Measurements from ENCODE around the gene KMT2D. TPM values are rescaled to one million over a fixed set of nuclear protein-coding genes. Genes with fewer than 3 reads are reported as not detected.
A peak's percentile ranks its signal among the peaks of the same experiment; 100 is the strongest.

KMT2D gene
- total RNA-seq, 1 experiment from 2014 or later: 30.1 TPM

- Histone ChIP-seq H3K4me3 (peak overlapping the region; percentile 51), H3K4me1 (peaks cover 10% of the 10 kb centered on the region), H3K27ac (no peak overlapping the region), H3K9me3 (replicated peaks) (no peaks in the 10 kb centered on the region), H3K36me3 (no peaks in the 10 kb centered on the region), H3K27me3 (no peaks in the 10 kb centered on the region)
- peak; percentile 83 to 90 for DNase-seq
These were observed 31.7 kb upstream of the KMT2D start for GRCh38 chr12:49092086-49092815.

DNA sequence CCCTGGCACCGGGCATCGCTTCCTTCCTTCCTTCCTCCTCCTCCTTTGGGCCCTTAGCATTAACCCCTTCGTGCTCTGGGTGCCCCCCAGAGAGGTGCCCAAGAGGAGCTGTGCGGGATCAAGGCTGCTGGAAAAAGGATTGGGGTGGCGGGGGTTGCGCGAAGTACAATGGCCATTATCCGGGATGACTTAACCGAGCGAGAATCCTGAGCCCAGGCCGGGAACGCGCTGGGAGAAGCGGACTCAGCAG, 31.2 kb upstream of the KMT2D start:
- H3K27me3 ChIP-seq: no peaks in the 10 kb centered on the region
- no peaks in the 10 kb centered on the region for H3K9me3 ChIP-seq (replicated peaks)
- H3K4me3 ChIP-seq: peak overlapping the region; percentile 51
- DNase-seq: no peak
- H3K27ac ChIP-seq: no peak overlapping the region
- H3K4me1 ChIP-seq: peaks cover 10% of the 10 kb centered on the region
- H3K36me3 ChIP-seq: no peaks in the 10 kb centered on the region

GRCh38 chr12:49091056-49091835, 30.7 kb upstream of the KMT2D start:
- Histone ChIP-seq H3K9me3 (replicated peaks) (no peaks in the 10 kb centered on the region), H3K4me1 (peaks cover 10% of the 10 kb centered on the region), H3K4me3 (peak overlapping the region; percentile 51), H3K36me3 (no peaks in the 10 kb centered on the region), H3K27ac (no peak overlapping the region), H3K27me3 (no peaks in the 10 kb centered on the region)
- no peak for DNase-seq

DNA sequence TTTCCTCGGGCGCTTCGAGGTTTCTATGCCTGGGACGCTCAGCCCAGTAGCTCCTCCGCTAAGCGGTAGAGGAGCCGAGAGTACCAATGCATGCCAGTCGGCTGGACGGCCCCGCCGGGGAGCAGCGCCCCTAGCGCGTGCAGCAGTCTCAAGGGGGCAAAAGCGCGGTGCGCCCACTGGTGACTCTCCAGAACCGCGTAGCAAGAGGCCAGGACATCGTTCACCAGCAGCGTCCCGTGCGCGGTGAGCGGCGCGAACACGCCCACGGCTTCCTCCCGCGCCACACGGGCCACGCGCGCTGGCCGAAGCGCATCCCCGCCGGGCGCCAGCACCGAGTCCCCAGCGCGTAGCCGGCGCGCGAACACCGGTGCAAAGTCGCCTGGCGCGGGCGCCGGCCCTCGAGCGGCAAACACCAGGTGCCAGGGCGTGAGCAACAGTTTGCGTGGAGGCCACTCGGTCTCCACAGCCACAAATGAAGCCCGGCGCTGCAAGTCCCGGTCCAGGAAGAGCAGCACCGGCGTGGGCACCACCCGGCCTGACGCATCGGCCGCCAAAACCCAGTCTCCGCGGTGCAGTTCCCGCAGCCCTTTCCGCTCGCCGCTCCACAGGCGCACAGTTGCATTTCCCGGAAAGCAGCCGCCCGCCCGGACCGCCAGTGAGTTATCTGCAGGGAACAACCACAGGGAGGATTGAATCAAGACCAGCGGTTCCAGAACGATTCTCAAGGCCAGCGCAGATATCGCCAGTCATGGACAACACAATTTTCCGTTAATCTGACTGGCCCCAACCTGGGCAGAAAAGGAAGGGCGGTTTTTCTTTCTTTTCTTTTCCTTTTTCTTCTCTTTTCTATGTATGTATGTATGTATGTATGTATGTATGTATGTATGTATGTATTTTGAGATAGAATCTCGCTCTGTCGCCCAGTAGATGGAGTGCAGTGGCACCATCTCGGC, 29.5 kb upstream of the KMT2D start:
- no peak for DNase-seq
- Histone ChIP-seq H3K4me1 (peaks cover 10% of the 10 kb centered on the region), H3K27me3 (no peaks in the 10 kb centered on the region)

GRCh38 chr12:49088932-49089330, 28.3 kb upstream of the KMT2D start:
- H3K27ac ChIP-seq: no peak overlapping the region
- no peak overlapping the region for H3K4me3 ChIP-seq
- H3K36me3 ChIP-seq: no peaks in the 10 kb centered on the region
- peaks cover 10% of the 10 kb centered on the region for H3K4me1 ChIP-seq
- H3K9me3 ChIP-seq (replicated peaks): peaks cover 6% of the 10 kb centered on the region; the same call in 1 of the 2 replicates
- H3K27me3 ChIP-seq: no peaks in the 10 kb centered on the region
- DNase-seq: no peak

More for the DNA sequence above, 29.5 kb upstream of the KMT2D start:
- Histone ChIP-seq H3K4me3 (no peak overlapping the region), H3K27ac (no peak overlapping the region), H3K36me3 (no peaks in the 10 kb centered on the region), H3K9me3 (replicated peaks) (no peaks in the 10 kb centered on the region)

- no peaks in the 10 kb centered on the region for H3K36me3 ChIP-seq
- no peak overlapping the region for H3K27ac ChIP-seq
- DNase-seq: peak; percentile 94 to 99
- H3K4me3 ChIP-seq: peak overlapping the region; percentile 34
- peaks cover 6% of the 10 kb centered on the region; the same call in 1 of the 2 replicates for H3K9me3 ChIP-seq (replicated peaks)
- H3K27me3 ChIP-seq: no peaks in the 10 kb centered on the region
- peaks cover 10% of the 10 kb centered on the region for H3K4me1 ChIP-seq
These were observed 27.7 kb upstream of the KMT2D start for GRCh38 chr12:49088150-49088931.

GRCh38 chr12:49086116-49086515, 25.5 kb upstream of the KMT2D start:
- no peak overlapping the region for H3K27ac ChIP-seq
- no peaks in the 10 kb centered on the region for H3K27me3 ChIP-seq
- peaks cover 6% of the 10 kb centered on the region; the same call in 1 of the 2 replicates for H3K9me3 ChIP-seq (replicated peaks)
- H3K4me1 ChIP-seq: peaks cover 10% of the 10 kb centered on the region
- DNase-seq: no peak
- no peaks in the 10 kb centered on the region for H3K36me3 ChIP-seq
- no peak overlapping the region for H3K4me3 ChIP-seq

- Histone ChIP-seq H3K27me3 (no peaks in the 10 kb centered on the region), H3K4me3 (no peak overlapping the region), H3K9me3 (replicated peaks) (peaks cover 6% of the 10 kb centered on the region; the same call in 1 of the 2 replicates), H3K36me3 (no peaks in the 10 kb centered on the region), H3K4me1 (peaks cover 24% of the 10 kb centered on the region), H3K27ac (no peak overlapping the region)
- no peak for DNase-seq
These were observed 23.8 kb upstream of the KMT2D start for GRCh38 chr12:49084438-49084837.

GRCh38 chr12:49079793-49080192, 19.2 kb upstream of the KMT2D start:
- Histone ChIP-seq H3K9me3 (replicated peaks) (peaks cover 6% of the 10 kb centered on the region; the same call in 1 of the 2 replicates), H3K36me3 (no peaks in the 10 kb centered on the region), H3K27me3 (no peaks in the 10 kb centered on the region), H3K4me1 (peaks cover 28% of the 10 kb centered on the region), H3K27ac (peak overlapping the region; percentile 84), H3K4me3 (no peak overlapping the region)
- peak; percentile 96 to 99 for DNase-seq

- H3K4me1 ChIP-seq: peaks cover 4% of the 10 kb centered on the region; the same call in 1 of the 2 replicates
- H3K9me3 ChIP-seq (replicated peaks): no peaks in the 10 kb centered on the region
- no peaks in the 10 kb centered on the region for H3K36me3 ChIP-seq
- H3K4me3 ChIP-seq: no peak overlapping the region
- no peak overlapping the region for H3K27ac ChIP-seq
- no peak for DNase-seq
- no peaks in the 10 kb centered on the region for H3K27me3 ChIP-seq
These were observed 10.4 kb upstream of the KMT2D start for GRCh38 chr12:49070971-49071370.

- peak within 1 kb of the TSS; percentile 70 for H3K4me3 ChIP-seq
- no peaks in the 10 kb centered on the region for H3K27me3 ChIP-seq
- H3K36me3 ChIP-seq: no peaks in the 10 kb centered on the region
- peak within 1 kb of the TSS; percentile 44 for H3K27ac ChIP-seq
- peak; percentile 99 for DNase-seq
- peaks cover 4% of the 10 kb centered on the region; the same call in 1 of the 2 replicates for H3K4me1 ChIP-seq
- no peaks in the 10 kb centered on the region for H3K9me3 ChIP-seq (replicated peaks)
These were observed 9.1 kb upstream of the KMT2D start, which contains the start of gene RHEBL1 for GRCh38 chr12:49069507-49070346. Gene RHEBL1, minus strand, starts transcription at chr12:49069979. Its CDS starts 194 bp downstream, at chr12:49069785.

DNA sequence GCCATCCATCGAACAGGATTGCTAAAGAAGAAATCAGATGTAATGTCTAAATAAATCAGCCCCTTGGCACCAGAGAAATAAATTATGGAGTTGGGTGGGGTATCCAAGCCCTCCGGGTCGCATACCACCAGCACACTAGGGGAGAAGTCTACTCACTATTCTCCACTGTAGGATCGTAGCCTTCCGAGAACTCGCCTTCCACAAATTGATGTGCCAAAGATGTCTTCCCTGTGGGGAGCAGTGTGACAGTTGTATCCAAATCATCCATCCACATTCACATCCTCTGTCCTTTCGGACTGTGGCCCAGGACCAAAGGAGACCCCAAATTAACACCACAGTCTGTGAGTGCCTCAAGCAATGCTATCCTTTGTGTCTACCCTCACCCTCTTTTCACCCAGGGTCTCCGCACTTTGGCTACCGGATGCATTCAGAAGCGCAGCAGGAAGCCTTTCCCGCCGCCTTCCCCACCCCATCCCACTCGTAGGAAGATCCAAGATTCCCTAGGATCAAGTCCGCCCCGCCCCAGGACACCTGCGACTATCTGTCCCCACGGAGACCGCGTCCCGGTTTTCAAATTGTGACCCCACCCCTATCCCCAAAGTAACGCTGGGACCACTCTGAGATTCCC, 8.4 kb upstream of the KMT2D start:
- no peaks in the 10 kb centered on the region for H3K36me3 ChIP-seq
- H3K4me3 ChIP-seq: peak overlapping the region; percentile 70
- peaks cover 4% of the 10 kb centered on the region; the same call in 1 of the 2 replicates for H3K4me1 ChIP-seq
- no peaks in the 10 kb centered on the region for H3K9me3 ChIP-seq (replicated peaks)
- no peaks in the 10 kb centered on the region for H3K27me3 ChIP-seq
- peak overlapping the region; percentile 44 for H3K27ac ChIP-seq
- peak; percentile 54 to 58 for DNase-seq

- Histone ChIP-seq H3K4me3 (no peak overlapping the region), H3K4me1 (peaks cover 4% of the 10 kb centered on the region; the same call in 1 of the 2 replicates), H3K9me3 (replicated peaks) (no peaks in the 10 kb centered on the region), H3K36me3 (no peaks in the 10 kb centered on the region), H3K27me3 (no peaks in the 10 kb centered on the region), H3K27ac (no peak overlapping the region)
- no peak for DNase-seq
These were observed 5.5 kb upstream of the KMT2D start for GRCh38 chr12:49066120-49066519.
